Testis (tissue), 3 donors: ENCODE measurements around the gene ITGB4. TPM values are rescaled to one million over a fixed set of nuclear protein-coding genes. Genes with fewer than 3 reads are reported as not detected.

Experiments used
- DNase-seq: peaks from one replicate; pipeline ENCODE4 v3.0.0-alpha.2; 2019
- H3K27ac ChIP-seq, 2 donors: fragments of 200-600 bp; sonication (generic); one replicate each; pipeline ENCODE4 v1.5.1; 2019
- H3K27me3 ChIP-seq: fragments of 200-600 bp; sonication (generic); one replicate; pipeline ENCODE4 v1.5.1; 2019
- H3K36me3 ChIP-seq: fragments of 200-600 bp; sonication (generic); one replicate; pipeline ENCODE4 v1.5.1; 2017; ENCODE audit warnings: low read depth; ENCODE audit errors: missing control alignments
- H3K4me1 ChIP-seq: fragments of 200-600 bp; sonication (generic); one replicate; pipeline ENCODE4 v1.5.1; 2019
- H3K4me3 ChIP-seq, 2 donors: fragments of 200-600 bp; sonication (generic); one replicate each; pipeline ENCODE4 v1.5.1; 2017 to 2019
- H3K9me3 ChIP-seq: fragments of 200-600 bp; sonication (generic); one replicate; pipeline ENCODE4 v1.5.1; 2017
- POLR2A ChIP-seq: fragments of 450-650 bp; IDR thresholded peaks from one replicate; pipeline ENCODE4 v1.6.1; 2017; ENCODE audit warnings: antibody characterized with exemption, mild to moderate bottlenecking, moderate library complexity
- WGBS, 2 donors: methylation state at CpG; one replicate each; pipeline ENCODE4 v1.1.5; 2018; 5-methylcytosine and 5-hydroxymethylcytosine counted together
- intact Hi-C: fragments of 100-400 bp; cut with DNase I; formaldehyde crosslinking; loops from one replicate; pipeline ENCODE4 v1.15.1; 2023; ENCODE audit warnings: low total_unique reads
- microRNA-seq, 2 donors: library from miRNA; unstranded; fragments of <30 nt; microRNA quantifications; one replicate each; pipeline ENCODE4, GENCODE V29; 2016; ENCODE audit warnings: borderline number of aligned reads in 2 of 2, borderline replicate concordance in 1 of 2
- polyA plus RNA-seq: library from polyadenylated mRNA; stranded (reverse); fragments of 350-450 nt; fragmentation: Illumina TruSeq; extraction: RNeasy Lipid Tissue Mini Kit (QIAGEN cat#74804); gene quantifications from one replicate; pipeline ENCODE4 v1.2.3, GENCODE V29; 2014; ENCODE audit warnings: low read depth, low replicate concordance; ENCODE audit not compliant: insufficient read depth
- total RNA-seq, 2 donors: library from RNA; depleted of rRNA; stranded (reverse); fragments of >200 nt; gene quantifications; one replicate each; pipeline ENCODE4 v1.2.3, GENCODE V29; 2016
- TF ChIP-seq, protein P1 (sequence below), 3 experiments: fragments of 450-650 bp in 2 of 3; fragments of 200-600 bp in 1 of 3; sonication (generic) in 1 of 3; IDR thresholded peaks; one replicate each; pipeline ENCODE4 v1.5.1; 2016 to 2019; ENCODE audit warnings: antibody characterized with exemption in 3 of 3, mild to moderate bottlenecking in 2 of 3, moderate library complexity in 1 of 3

Gene ITGB4
- total and polyA plus RNA-seq, 3 donors from 2014 or later, result 7.6 to 16.4 (median 11.6) TPM

GRCh38 chr17:75806822-75807500, 85.7 kb downstream of the ITGB4 start:
- Histone ChIP-seq H3K4me3 (no peak overlapping the region), H3K9me3 (no peaks in the 10 kb centered on the region), H3K27me3 (no peaks in the 10 kb centered on the region), H3K4me1 (peaks cover 11% of the 10 kb centered on the region), H3K27ac (no peak overlapping the region), H3K36me3 (no peaks in the 10 kb centered on the region)
- DNase-seq, result no peak
- TF ChIP-seq, protein P1, sequence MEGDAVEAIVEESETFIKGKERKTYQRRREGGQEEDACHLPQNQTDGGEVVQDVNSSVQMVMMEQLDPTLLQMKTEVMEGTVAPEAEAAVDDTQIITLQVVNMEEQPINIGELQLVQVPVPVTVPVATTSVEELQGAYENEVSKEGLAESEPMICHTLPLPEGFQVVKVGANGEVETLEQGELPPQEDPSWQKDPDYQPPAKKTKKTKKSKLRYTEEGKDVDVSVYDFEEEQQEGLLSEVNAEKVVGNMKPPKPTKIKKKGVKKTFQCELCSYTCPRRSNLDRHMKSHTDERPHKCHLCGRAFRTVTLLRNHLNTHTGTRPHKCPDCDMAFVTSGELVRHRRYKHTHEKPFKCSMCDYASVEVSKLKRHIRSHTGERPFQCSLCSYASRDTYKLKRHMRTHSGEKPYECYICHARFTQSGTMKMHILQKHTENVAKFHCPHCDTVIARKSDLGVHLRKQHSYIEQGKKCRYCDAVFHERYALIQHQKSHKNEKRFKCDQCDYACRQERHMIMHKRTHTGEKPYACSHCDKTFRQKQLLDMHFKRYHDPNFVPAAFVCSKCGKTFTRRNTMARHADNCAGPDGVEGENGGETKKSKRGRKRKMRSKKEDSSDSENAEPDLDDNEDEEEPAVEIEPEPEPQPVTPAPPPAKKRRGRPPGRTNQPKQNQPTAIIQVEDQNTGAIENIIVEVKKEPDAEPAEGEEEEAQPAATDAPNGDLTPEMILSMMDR (IDR thresholded peaks at IDR 0.05), result no peak
- TF ChIP-seq POLR2A, result no peak
- 85 to 86% methylated on average over 4 of the region's 4 CpGs for WGBS, 2 donors
- intact Hi-C loops, result no loop called here

Small RNA genes lying within 50 kb of the gene (microRNA-seq; reads per million reads assigned to microRNA genes)
- 1.4 to 2.1 reads per million in 2 donors for gene MIR4738

Other genes starting within 250 kb of the ITGB4 start
- 10 to 100 TPM; 15.6 to 22.6 TPM for gene CASKIN2, start 205.9 kb upstream of the ITGB4 start, total RNA-seq
- gene CASKIN2, start 205.9 kb upstream of the ITGB4 start, polyA plus RNA-seq, result 16.9 TPM
- gene TSEN54, start 204.9 kb upstream of the ITGB4 start, total RNA-seq, result 10 to 100 TPM; 45.7 to 46.6 TPM
- gene TSEN54, start 204.9 kb upstream of the ITGB4 start, polyA plus RNA-seq, result 28.3 TPM
- 10 to 100 TPM; 20.6 to 34.3 TPM for gene LLGL2, start 195.8 kb upstream of the ITGB4 start, total RNA-seq
- gene LLGL2, start 195.8 kb upstream of the ITGB4 start, polyA plus RNA-seq, result 22.9 TPM
- gene MYO15B, start 133.7 kb upstream of the ITGB4 start, total RNA-seq, result 100 to 1,000 TPM; 139 to 142 TPM
- 70.4 TPM for gene MYO15B, start 133.7 kb upstream of the ITGB4 start, polyA plus RNA-seq
- gene SMIM5, start 88.0 kb upstream of the ITGB4 start, total RNA-seq, result 1 to 10 TPM; 2.0 TPM
- 1.9 TPM for gene SMIM5, start 88.0 kb upstream of the ITGB4 start, polyA plus RNA-seq
- 10 to 100 TPM; 81.4 to 99.6 TPM for gene RECQL5, start 54.3 kb upstream of the ITGB4 start, total RNA-seq
- 60.0 TPM for gene RECQL5, start 54.3 kb upstream of the ITGB4 start, polyA plus RNA-seq
- 10 to 100 TPM; 86.9 to 95.9 TPM for gene SAP30BP, start 54.1 kb upstream of the ITGB4 start, total RNA-seq
- 78.4 TPM for gene SAP30BP, start 54.1 kb upstream of the ITGB4 start, polyA plus RNA-seq
- gene GALK1, start 43.7 kb downstream of the ITGB4 start, total RNA-seq, result 10 to 100 TPM; 31.9 to 50.7 TPM
- 32.1 TPM for gene GALK1, start 43.7 kb downstream of the ITGB4 start, polyA plus RNA-seq
- gene UNK, start 63.3 kb downstream of the ITGB4 start, total RNA-seq, result 10 to 100 TPM; 57.2 to 76.0 TPM
- 66.7 TPM for gene UNK, start 63.3 kb downstream of the ITGB4 start, polyA plus RNA-seq
- gene UNC13D, start 122.9 kb downstream of the ITGB4 start, total RNA-seq, result 10 to 100 TPM; 15.0 to 20.4 TPM
- 10.2 TPM for gene UNC13D, start 122.9 kb downstream of the ITGB4 start, polyA plus RNA-seq
- 100 to 1,000 TPM in 1 of 2 donors, 10 to 100 TPM in 1; 96.1 to 127 TPM for gene WBP2, start 133.9 kb downstream of the ITGB4 start, total RNA-seq
- gene WBP2, start 133.9 kb downstream of the ITGB4 start, polyA plus RNA-seq, result 217 TPM
- gene TRIM47, start 157.1 kb downstream of the ITGB4 start, total RNA-seq, result 10 to 100 TPM; 43.5 to 48.6 TPM
- 18.3 TPM for gene TRIM47, start 157.1 kb downstream of the ITGB4 start, polyA plus RNA-seq
- 10 to 100 TPM; 23.4 to 25.5 TPM for gene TRIM65, start 175.5 kb downstream of the ITGB4 start, total RNA-seq
- 8.6 TPM for gene TRIM65, start 175.5 kb downstream of the ITGB4 start, polyA plus RNA-seq
- 10 to 100 TPM; 88.2 to 88.7 TPM for gene MRPL38, start 183.4 kb downstream of the ITGB4 start, total RNA-seq
- gene MRPL38, start 183.4 kb downstream of the ITGB4 start, polyA plus RNA-seq, result 101 TPM
- gene FBF1, start 219.6 kb downstream of the ITGB4 start, total RNA-seq, result 100 to 1,000 TPM in 1 of 2 donors, 10 to 100 TPM in 1; 81.1 to 119 TPM
- gene FBF1, start 219.6 kb downstream of the ITGB4 start, polyA plus RNA-seq, result 85.4 TPM